ENCODE data around the gene RIN2.

- TF ChIP-seq CTCF (conservative IDR thresholded peaks at IDR 0.05) (no peak), ZFX (IDR thresholded peaks at IDR 0.05) (no peak)
These were observed 2.3 kb downstream of the RIN2 start for GRCh38 chr20:19760371-19760721.

Data from C4-2B (cell line).